Hippocampal formation (tissue), 2 donors: ENCODE results near the gene FAH.

Experiments
- DNase-seq, 2 donors: peaks; one replicate each; lab custom pipeline; 2025; lab: John Stamatoyannopoulos, UW

The FAH gene

GRCh38 chr15:80173022-80173759 lies 20.4 kb downstream of the FAH start:
- DNase-seq = peak in 1 of 2 donors; percentile 14

- no peak for DNase-seq
Observed at GRCh38 chr15:80174017-80174746, 21.4 kb downstream of the FAH start.

GRCh38 chr15:80175436-80175835 lies 22.6 kb downstream of the FAH start:
- no peak for DNase-seq

- DNase-seq = no peak
Observed at GRCh38 chr15:80176443-80176842, 23.6 kb downstream of the FAH start.

- DNase-seq = no peak
Observed at GRCh38 chr15:80177156-80177555, 24.4 kb downstream of the FAH start.

- no peak for DNase-seq
Observed at GRCh38 chr15:80179025-80179759, 26.4 kb downstream of the FAH start.

- no peak for DNase-seq
Observed at GRCh38 chr15:80179935-80180334, 27.1 kb downstream of the FAH start.

GRCh38 chr15:80180468-80180867 lies 27.7 kb downstream of the FAH start:
- DNase-seq = no peak

GRCh38 chr15:80180986-80181385 lies 28.2 kb downstream of the FAH start:
- DNase-seq = no peak

GRCh38 chr15:80182611-80183261 lies 29.9 kb downstream of the FAH start:
- no peak for DNase-seq

- no peak for DNase-seq
Observed at GRCh38 chr15:80183306-80183705, 30.5 kb downstream of the FAH start.

- peak in 1 of 2 donors; percentile 3 for DNase-seq
Observed at GRCh38 chr15:80183886-80184285, 31.1 kb downstream of the FAH start.

- no peak for DNase-seq
Observed at GRCh38 chr15:80184554-80184953, 31.8 kb downstream of the FAH start.

- no peak for DNase-seq
Observed at GRCh38 chr15:80185152-80185551, 32.4 kb downstream of the FAH start.

- DNase-seq = no peak
Observed at GRCh38 chr15:80186066-80186465, 33.3 kb downstream of the FAH start.

- no peak for DNase-seq
Observed at GRCh38 chr15:80186597-80186996, 33.8 kb downstream of the FAH start.

GRCh38 chr15:80188251-80188650 lies 35.5 kb downstream of the FAH start:
- DNase-seq = no peak

GRCh38 chr15:80191198-80191597 lies 38.4 kb downstream of the FAH start:
- DNase-seq = no peak

- DNase-seq = no peak
Observed at GRCh38 chr15:80191897-80192595, 39.2 kb downstream of the FAH start.

- DNase-seq = no peak
Observed at GRCh38 chr15:80194186-80194585, 41.4 kb downstream of the FAH start.

- DNase-seq = no peak
Observed at GRCh38 chr15:80194914-80195313, 42.1 kb downstream of the FAH start.

GRCh38 chr15:80199366-80199765 lies 46.6 kb downstream of the FAH start:
- DNase-seq = no peak
